ENCODE measurements around the gene NME9. TPM values are rescaled to one million over a fixed set of nuclear protein-coding genes. Genes with fewer than 3 reads are reported as not detected.

The NME9 gene
- total and polyA plus RNA-seq, 8 donors, result 0.47 to 3.5 (median 0.85) TPM

DNA sequence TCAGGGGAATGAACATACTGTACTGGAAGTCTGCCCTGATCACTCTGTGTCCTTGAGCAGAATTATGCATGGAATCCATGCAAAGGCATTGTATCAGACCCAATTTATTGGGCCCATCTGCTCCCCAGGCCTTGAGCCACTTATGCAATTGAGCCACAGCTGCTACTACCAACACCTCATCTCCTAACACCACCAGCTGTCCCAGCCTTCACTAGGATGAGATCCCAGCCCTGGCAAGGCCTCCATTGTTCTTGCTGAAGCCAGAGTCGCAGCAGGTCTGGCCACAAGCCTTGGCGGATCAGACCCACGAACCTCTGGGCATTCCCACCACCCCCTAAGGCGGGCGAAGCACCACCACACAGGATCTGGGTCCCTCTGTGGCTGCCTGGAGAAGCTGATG is 9.2 kb upstream of the NME9 start:
- FAIRE-seq (no peak), DNase-seq (no peak), ATAC-seq (no peak)
- Histone ChIP-seq H3K27me3 (no peaks in the 10 kb centered on the region), H3K9me3 (no peaks in the 10 kb centered on the region), H3K4me3 (no peak overlapping the region), H3K27ac (no peak overlapping the region), H3K36me3 (no peaks in the 10 kb centered on the region), H3K4me1 (peaks cover 5 to 9% (median 7%) of the 10 kb centered on the region in 3 donors)
- TF ChIP-seq, protein P1, sequence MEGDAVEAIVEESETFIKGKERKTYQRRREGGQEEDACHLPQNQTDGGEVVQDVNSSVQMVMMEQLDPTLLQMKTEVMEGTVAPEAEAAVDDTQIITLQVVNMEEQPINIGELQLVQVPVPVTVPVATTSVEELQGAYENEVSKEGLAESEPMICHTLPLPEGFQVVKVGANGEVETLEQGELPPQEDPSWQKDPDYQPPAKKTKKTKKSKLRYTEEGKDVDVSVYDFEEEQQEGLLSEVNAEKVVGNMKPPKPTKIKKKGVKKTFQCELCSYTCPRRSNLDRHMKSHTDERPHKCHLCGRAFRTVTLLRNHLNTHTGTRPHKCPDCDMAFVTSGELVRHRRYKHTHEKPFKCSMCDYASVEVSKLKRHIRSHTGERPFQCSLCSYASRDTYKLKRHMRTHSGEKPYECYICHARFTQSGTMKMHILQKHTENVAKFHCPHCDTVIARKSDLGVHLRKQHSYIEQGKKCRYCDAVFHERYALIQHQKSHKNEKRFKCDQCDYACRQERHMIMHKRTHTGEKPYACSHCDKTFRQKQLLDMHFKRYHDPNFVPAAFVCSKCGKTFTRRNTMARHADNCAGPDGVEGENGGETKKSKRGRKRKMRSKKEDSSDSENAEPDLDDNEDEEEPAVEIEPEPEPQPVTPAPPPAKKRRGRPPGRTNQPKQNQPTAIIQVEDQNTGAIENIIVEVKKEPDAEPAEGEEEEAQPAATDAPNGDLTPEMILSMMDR (IDR thresholded peaks at IDR 0.05), result no peak
- intact Hi-C loops (cut with DNase I), result no loop called here
- 89 to 91% methylated on average over 5 of the region's 5 CpGs for WGBS, 2 donors

GRCh38 chr3:138338244-138338643 is 8.6 kb upstream of the NME9 start:
- WGBS, 2 donors, result 49 to 60% methylated on average over 5 of the region's 5 CpGs
- TF ChIP-seq, protein P1 (IDR thresholded peaks at IDR 0.05), result no peak
- Histone ChIP-seq H3K27me3 (no peaks in the 10 kb centered on the region), H3K9me3 (no peaks in the 10 kb centered on the region), H3K4me1 (peaks cover 5 to 9% (median 7%) of the 10 kb centered on the region in 3 donors), H3K27ac (no peak overlapping the region), H3K36me3 (no peaks in the 10 kb centered on the region), H3K4me3 (no peak overlapping the region)
- intact Hi-C loops (cut with DNase I), result no loop called here
- no peak for DNase-seq
- ATAC-seq, result no peak
- FAIRE-seq, result no peak

- Histone ChIP-seq H3K27me3 (no peaks in the 10 kb centered on the region), H3K4me1 (peaks cover 5 to 9% (median 7%) of the 10 kb centered on the region in 3 donors), H3K36me3 (no peaks in the 10 kb centered on the region), H3K9me3 (no peaks in the 10 kb centered on the region), H3K27ac (no peak overlapping the region), H3K4me3 (no peak overlapping the region)
- TF ChIP-seq, protein P1 (IDR thresholded peaks at IDR 0.05), result no peak
- WGBS, 2 donors, result 84 to 86% methylated on average over 4 of the region's 4 CpGs
- FAIRE-seq (no peak), ATAC-seq (no peak), DNase-seq (no peak)
- intact Hi-C loops (cut with DNase I), result no loop called here
Observed at GRCh38 chr3:138336454-138336999, 6.9 kb upstream of the NME9 start.

GRCh38 chr3:138334608-138335007 is 5.0 kb upstream of the NME9 start:
- intact Hi-C loops (cut with DNase I), result no loop called here

More at GRCh38 chr3:138334608-138335007, 5.0 kb upstream of the NME9 start:
- no peak for DNase-seq
- Histone ChIP-seq H3K27ac (peak overlapping the region in 1 of 4 donors; percentile 8), H3K4me1 (peaks cover 5 to 9% (median 7%) of the 10 kb centered on the region in 3 donors), H3K9me3 (no peaks in the 10 kb centered on the region), H3K27me3 (no peaks in the 10 kb centered on the region), H3K4me3 (no peak overlapping the region), H3K36me3 (no peaks in the 10 kb centered on the region)
- WGBS, 2 donors, result 39 to 41% methylated on average over 4 of the region's 4 CpGs
- TF ChIP-seq, protein P1 (IDR thresholded peaks at IDR 0.05), result no peak
- no peak for FAIRE-seq
- ATAC-seq, result peak in 3 of 4 donors; percentile 14 to 64 (median 18)
